ENCODE measurements around the gene LY6G6D. TPM values are rescaled to one million over a fixed set of nuclear protein-coding genes. Genes with fewer than 3 reads are reported as not detected.

LY6G6D gene
- total RNA-seq, 4 donors from 2014 or later: not detected

DNA sequence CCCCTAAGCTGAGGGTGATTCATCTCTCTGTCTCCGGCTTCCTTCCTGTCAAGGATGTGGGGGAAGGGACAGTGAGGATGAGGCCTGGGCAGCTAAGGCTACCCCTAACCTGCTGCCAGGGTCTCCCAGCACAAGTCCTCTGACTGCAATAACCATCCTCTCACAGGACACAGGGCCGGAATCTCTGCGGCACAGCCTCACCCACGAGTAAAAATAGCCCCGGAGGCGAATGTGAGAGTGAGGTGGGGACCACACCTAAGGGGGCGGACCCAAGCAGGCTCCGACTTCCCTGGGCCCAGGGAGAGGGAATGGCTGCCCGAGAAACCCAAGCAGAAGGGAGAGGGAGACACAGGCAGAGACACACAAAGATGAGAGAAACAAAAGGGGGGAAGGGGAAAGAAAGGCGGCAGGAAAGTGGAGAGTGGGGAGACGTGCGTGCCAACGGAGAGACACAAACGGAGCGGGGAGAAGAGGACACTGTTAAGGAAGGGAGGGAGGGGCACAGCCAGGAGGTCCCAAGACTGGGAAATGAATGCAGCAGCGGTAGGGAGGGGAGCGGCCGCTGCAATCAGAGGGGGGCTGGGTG, 19.8 kb downstream of the LY6G6D start:
- peaks cover 20% of the 10 kb centered on the region in 2 donors for H3K4me1 ChIP-seq
- no peak for ATAC-seq
- intact Hi-C loops (cut with DNase I; ENCODE audit: low total_unique reads) (loop anchor here (10.0 kb wide), 1 partner anchor 240 kb away; the partner anchor contains the start of gene DXO), in situ Hi-C loops (cut with MboI; ENCODE audit: low sequenced_read_pairs in 4 of 4) (no loop called here)
- H3K27ac ChIP-seq: peak overlapping the region; percentile 79 to 85 (median 82)
- no peaks in the 10 kb centered on the region for H3K9me3 ChIP-seq
- H3K4me3 ChIP-seq: peak overlapping the region; percentile 53 to 64 (median 60)
- TF ChIP-seq, protein P1, sequence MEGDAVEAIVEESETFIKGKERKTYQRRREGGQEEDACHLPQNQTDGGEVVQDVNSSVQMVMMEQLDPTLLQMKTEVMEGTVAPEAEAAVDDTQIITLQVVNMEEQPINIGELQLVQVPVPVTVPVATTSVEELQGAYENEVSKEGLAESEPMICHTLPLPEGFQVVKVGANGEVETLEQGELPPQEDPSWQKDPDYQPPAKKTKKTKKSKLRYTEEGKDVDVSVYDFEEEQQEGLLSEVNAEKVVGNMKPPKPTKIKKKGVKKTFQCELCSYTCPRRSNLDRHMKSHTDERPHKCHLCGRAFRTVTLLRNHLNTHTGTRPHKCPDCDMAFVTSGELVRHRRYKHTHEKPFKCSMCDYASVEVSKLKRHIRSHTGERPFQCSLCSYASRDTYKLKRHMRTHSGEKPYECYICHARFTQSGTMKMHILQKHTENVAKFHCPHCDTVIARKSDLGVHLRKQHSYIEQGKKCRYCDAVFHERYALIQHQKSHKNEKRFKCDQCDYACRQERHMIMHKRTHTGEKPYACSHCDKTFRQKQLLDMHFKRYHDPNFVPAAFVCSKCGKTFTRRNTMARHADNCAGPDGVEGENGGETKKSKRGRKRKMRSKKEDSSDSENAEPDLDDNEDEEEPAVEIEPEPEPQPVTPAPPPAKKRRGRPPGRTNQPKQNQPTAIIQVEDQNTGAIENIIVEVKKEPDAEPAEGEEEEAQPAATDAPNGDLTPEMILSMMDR (IDR thresholded peaks at IDR 0.05 in 4 of 5, conservative IDR thresholded peaks at IDR 0.05 in 1 of 5): no peak
- TF ChIP-seq POLR2A (IDR thresholded peaks at IDR 0.05): peak; percentile 29 to 45
- DNase-seq: peak in 1 of 2 donors; percentile 22
- peaks cover 0 to 15% of the 10 kb centered on the region in 2 donors for H3K36me3 ChIP-seq
- peaks cover 0 to 9% (median 5%) of the 10 kb centered on the region in 3 donors for H3K27me3 ChIP-seq

- Histone ChIP-seq H3K36me3 (peaks cover 0 to 15% of the 10 kb centered on the region in 2 donors), H3K27me3 (peaks cover 0 to 9% (median 5%) of the 10 kb centered on the region in 3 donors), H3K4me1 (peaks cover 17 to 26% of the 10 kb centered on the region in 2 donors), H3K4me3 (peak within 1 kb of the TSS; percentile 53 to 64 (median 60)), H3K27ac (peak within 1 kb of the TSS; percentile 79 to 85 (median 82)), H3K9me3 (no peaks in the 10 kb centered on the region)
- TF ChIP-seq, protein P1 (IDR thresholded peaks at IDR 0.05 in 4 of 5, conservative IDR thresholded peaks at IDR 0.05 in 1 of 5): no peak
- peak; percentile 70 to 73 for TF ChIP-seq POLR2A (IDR thresholded peaks at IDR 0.05)
- peak; percentile 41 to 66 for DNase-seq
- in situ Hi-C loops (cut with MboI; ENCODE audit: low sequenced_read_pairs in 4 of 4): no loop called here
- intact Hi-C loops (cut with DNase I; ENCODE audit: low total_unique reads): loop anchor here (10.0 kb wide), 1 partner anchor 239 kb away; the partner anchor contains the start of gene DXO
- ATAC-seq: peak; percentile 11 to 34
Measured at GRCh38 chr6:31736021-31736767, 21.0 kb downstream of the LY6G6D start, which contains the start of gene CLIC1. CLIC1 (minus strand) TSS chr6:31736530; CDS start chr6:31736300, 230 bp downstream.

DNA sequence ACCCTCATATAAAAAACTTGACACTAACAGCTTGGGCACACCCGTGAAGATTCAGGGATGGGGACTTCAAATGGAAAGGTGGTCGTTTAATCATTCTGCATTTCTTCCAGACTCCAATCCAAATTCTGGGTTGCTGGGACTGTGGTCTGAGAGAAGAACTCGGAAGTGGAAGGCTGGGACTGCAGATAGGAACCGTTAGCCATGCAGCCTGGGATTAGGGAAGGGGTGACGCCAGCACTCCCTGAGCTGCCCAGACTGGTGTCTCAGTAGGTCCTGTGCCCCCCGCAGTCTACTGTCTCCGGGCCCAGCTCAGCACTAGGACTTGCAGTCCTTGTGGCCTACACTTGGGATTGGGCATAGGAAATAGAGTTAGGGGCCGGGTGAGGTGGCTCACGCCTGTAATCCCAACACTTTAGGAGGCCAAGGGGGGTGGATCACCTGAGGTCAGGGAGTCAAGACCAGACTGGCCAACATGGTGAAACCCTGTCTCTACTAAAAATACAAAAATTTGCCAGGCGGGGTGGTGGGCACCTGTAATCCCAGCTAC, 21.7 kb downstream of the LY6G6D start:
- ATAC-seq (no peak), DNase-seq (no peak)
- Histone ChIP-seq H3K4me1 (peaks cover 17 to 26% of the 10 kb centered on the region in 2 donors), H3K27me3 (peaks cover 0 to 9% (median 5%) of the 10 kb centered on the region in 3 donors), H3K4me3 (peak overlapping the region; percentile 53 to 64 (median 60)), H3K9me3 (no peaks in the 10 kb centered on the region), H3K36me3 (peaks cover 0 to 15% of the 10 kb centered on the region in 2 donors), H3K27ac (peak overlapping the region; percentile 79 to 85 (median 82))
- intact Hi-C loops (cut with DNase I; ENCODE audit: low total_unique reads): loop anchor here (10.0 kb wide), 1 partner anchor 238 kb away; the partner anchor contains the start of gene DXO
- in situ Hi-C loops (cut with MboI; ENCODE audit: low sequenced_read_pairs in 4 of 4): no loop called here
- TF ChIP-seq, protein P1 (IDR thresholded peaks at IDR 0.05 in 4 of 5, conservative IDR thresholded peaks at IDR 0.05 in 1 of 5): no peak
- no peak for TF ChIP-seq POLR2A (IDR thresholded peaks at IDR 0.05)

DNA sequence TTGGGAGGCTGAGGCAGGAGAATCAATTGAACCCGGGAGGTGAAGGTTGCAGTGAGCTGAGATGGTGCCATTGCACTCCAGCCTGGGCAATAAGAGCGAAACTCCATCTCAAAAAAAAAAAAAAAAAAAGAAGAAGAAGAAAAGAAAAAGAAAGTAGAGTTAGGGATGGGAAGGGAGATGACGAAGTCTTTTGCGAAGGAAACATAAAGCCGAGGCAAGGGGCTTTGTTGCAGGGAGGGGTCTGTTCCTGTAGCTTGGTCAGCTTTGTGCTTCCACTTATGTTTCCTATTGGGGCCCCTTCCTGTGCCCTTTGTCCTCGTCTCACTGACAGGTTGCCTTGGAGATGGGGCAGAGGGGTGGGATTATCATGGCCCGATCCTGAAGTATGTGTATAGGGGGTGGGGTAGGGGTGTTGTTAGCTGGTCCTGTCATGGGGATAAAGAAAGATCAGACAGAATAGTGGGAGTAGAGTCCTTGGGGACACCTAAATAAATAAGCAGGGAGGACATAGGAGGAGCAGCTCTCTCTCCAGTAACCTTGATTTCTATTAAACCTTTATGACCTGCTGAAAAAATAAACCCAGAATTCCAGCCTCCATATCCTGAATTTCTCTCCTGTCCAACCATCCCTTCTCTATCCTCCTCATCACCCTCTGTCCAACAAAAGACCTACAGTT, 22.3 kb downstream of the LY6G6D start:
- ATAC-seq (no peak), DNase-seq (no peak)
- H3K4me1 ChIP-seq: peaks cover 17 to 26% of the 10 kb centered on the region in 2 donors
- peak overlapping the region; percentile 79 to 85 (median 82) for H3K27ac ChIP-seq
- in situ Hi-C loops (cut with MboI; ENCODE audit: low sequenced_read_pairs in 4 of 4): no loop called here
- H3K9me3 ChIP-seq: no peaks in the 10 kb centered on the region
- TF ChIP-seq POLR2A (IDR thresholded peaks at IDR 0.05): no peak
- TF ChIP-seq, protein P1 (IDR thresholded peaks at IDR 0.05 in 4 of 5, conservative IDR thresholded peaks at IDR 0.05 in 1 of 5): no peak
- H3K36me3 ChIP-seq: peaks cover 0 to 14% of the 10 kb centered on the region in 2 donors
- peaks cover 0 to 9% (median 5%) of the 10 kb centered on the region in 3 donors for H3K27me3 ChIP-seq
- intact Hi-C loops (cut with DNase I; ENCODE audit: low total_unique reads): loop anchor here (10.0 kb wide), 1 partner anchor 237 kb away; the partner anchor contains the start of gene DXO
- no peak overlapping the region for H3K4me3 ChIP-seq

All from gastrocnemius medialis (tissue), 4 donors.